HG02642 (cell line): ENCODE data around the gene PCDHGA7.
"Not testable (repeated sequence)": the region's sequence is repeated elsewhere in the genome, so short reads cannot be mapped to it uniquely, and the experiment has no call there.

Source experiments
- ATAC-seq: cut with Tn5 transposase; IDR thresholded peaks from one replicate; pipeline ENCODE4 v1.9.1; 2021; ENCODE audit warnings: mild to moderate bottlenecking; ENCODE audit not compliant: unreplicated experiment, poor library complexity

The PCDHGA7 gene

DNA sequence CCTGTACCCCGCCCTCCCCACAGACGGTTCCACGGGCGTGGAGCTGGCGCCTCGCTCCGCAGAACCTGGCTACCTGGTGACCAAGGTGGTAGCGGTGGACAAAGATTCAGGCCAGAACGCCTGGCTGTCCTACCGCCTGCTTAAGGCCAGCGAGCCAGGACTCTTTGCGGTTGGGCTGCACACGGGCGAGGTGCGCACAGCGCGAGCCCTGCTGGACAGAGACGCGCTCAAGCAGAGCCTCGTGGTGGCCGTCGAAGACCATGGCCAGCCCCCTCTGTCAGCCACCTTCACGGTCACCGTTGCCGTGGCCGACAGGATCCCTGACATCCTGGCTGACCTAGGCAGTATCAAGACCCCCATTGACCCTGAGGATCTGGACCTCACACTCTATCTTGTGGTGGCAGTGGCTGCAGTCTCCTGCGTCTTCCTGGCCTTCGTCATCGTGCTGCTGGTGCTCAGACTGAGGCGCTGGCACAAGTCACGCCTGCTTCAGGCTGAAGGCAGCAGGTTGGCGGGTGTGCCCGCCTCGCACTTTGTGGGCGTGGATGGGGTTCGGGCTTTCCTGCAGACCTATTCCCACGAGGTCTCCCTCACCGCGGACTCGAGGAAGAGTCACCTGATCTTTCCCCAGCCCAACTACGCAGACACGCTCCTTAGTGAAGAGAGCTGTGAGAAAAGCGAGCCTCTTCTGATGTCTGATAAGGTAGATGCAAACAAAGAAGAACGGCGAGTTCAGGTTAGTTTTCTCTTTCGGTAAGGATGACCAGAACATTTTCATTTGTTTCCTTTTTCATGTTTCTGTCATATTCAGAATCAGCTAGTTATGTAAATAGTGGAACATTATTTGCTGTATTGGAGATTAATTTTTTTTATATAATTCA is 16.3 kb upstream of the PCDHGA7 start:
- ATAC-seq: no peak

DNA sequence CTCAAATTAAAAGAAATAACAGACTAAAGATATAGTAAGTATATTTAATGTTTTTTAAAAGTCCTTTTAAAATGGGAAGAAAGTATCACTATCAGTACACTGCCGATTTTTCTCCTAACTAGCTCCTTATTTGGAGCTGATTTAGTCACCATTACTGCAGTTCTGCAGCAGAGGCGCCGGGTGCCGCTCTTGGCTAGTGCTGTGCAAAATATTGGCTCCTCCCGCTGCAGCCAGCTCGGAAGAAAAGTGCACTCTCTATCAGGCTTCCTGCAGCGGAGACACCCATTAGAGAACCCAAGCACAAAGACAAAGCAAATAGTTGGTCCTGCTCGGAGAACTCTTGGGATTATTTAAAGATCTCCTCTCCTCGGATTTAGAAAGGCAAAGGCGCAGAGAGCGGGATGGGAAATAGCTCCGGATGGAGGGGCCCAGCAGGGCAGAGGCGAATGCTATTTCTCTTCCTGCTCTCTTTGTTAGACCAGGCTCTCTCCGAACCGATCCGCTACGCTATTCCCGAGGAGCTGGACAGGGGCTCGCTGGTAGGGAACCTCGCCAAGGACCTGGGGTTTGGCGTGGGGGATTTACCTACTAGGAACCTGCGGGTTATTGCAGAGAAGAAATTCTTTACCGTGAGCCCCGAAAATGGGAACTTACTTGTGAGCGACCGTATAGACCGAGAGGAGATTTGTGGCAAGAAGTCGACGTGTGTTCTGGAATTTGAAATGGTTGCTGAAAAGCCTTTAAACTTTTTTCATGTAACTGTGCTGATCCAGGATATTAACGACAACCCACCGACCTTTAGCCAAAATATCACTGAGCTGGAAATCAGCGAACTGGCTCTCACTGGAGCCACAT is 12.3 kb upstream of the PCDHGA7 start, which contains the start of gene PCDHGB3:
Gene PCDHGB3, plus strand, starts transcription at position 249 of the 855 bp plus-strand sequence. Its CDS starts 153 bp downstream, at position 402.
- peak; percentile 77 for ATAC-seq

GRCh38 chr5:141371572-141372475 is 10.7 kb upstream of the PCDHGA7 start:
- no peak for ATAC-seq

GRCh38 chr5:141373673-141374317 is 8.7 kb upstream of the PCDHGA7 start, which contains the start of gene PCDHGA6:
PCDHGA6 (plus strand) TSS chr5:141373891; CDS start chr5:141374084, 193 bp downstream.
- no peak for ATAC-seq

DNA sequence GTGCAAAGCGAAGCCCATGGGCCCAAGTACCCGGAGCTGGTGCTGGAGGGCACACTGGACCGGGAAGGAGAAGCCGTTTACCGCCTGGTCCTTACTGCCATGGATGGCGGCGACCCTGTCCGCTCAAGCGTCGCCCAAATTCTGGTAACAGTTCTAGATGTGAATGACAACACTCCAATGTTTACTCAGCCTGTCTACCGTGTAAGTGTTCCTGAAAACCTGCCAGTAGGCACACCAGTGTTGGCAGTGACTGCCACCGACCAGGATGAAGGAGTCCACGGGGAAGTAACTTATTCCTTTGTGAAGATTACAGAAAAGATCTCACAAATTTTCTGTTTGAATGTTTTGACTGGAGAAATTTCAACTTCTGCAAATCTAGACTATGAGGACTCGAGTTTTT is 7.9 kb upstream of the PCDHGA7 start:
- no peak for ATAC-seq

DNA sequence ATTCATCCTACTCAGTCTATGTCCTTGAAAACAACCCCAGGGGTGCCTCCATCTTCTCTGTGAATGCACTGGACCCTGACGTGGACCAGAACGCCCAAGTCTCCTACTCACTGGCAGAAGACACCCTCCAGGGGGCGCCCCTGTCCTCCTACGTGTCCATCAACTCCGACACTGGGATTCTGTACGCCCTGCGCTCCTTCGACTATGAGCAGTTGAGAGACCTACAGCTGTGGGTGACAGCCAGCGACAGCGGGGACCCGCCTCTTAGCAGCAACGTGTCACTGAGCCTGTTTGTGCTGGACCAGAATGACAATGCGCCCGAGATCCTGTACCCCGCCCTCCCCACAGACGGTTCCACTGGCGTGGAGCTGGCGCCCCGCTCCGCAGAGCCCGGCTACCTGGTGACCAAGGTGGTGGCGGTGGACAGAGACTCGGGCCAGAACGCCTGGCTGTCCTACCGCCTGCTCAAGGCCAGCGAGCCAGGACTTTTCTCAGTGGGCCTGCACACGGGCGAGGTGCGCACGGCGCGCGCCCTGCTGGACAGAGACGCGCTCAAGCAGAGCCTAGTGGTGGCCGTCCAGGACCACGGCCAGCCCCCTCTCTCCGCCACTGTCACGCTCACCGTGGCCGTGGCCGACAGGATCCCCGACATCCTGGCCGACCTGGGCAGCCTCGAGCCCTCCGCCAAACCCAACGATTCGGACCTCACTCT is 6.9 kb upstream of the PCDHGA7 start:
- not testable (repeated sequence) for ATAC-seq

- no peak for ATAC-seq
These were observed 803 bp downstream of the PCDHGA7 start for GRCh38 chr5:141383345-141383744.

- ATAC-seq: no peak
These were observed 2.1 kb downstream of the PCDHGA7 start for GRCh38 chr5:141384471-141385267.

DNA sequence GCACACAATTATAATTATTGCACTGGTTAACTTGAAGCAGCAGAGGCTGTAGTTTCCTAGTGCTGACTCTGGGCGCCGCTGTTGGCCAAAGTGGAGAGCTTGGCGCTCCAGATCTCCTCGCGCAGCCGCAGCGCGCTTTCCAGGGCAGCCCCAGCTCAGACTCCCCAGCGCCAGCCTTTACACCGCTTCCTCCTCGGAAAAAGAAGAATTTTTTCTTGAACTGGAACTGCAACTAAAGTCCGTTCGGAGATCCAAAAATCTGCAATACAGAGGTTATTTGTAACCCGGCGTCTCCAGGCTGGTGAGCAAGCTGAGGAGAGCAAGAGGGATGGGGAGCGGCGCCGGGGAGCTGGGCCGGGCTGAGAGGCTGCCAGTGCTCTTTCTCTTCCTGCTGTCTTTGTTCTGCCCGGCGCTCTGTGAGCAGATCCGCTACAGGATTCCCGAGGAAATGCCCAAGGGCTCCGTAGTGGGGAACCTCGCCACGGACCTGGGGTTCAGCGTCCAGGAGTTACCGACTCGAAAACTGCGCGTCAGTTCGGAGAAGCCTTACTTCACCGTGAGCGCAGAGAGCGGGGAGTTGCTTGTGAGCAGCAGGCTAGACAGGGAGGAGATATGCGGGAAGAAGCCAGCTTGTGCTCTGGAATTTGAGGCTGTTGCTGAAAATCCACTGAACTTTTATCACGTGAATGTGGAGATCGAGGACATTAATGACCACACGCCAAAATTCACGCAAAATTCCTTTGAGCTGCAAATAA is 5.2 kb downstream of the PCDHGA7 start, which contains the start of gene PCDHGB4:
Gene PCDHGB4, plus strand, starts transcription at position 142 of the 755 bp plus-strand sequence. Its CDS starts 187 bp downstream, at position 329.
- ATAC-seq: not testable (repeated sequence)

DNA sequence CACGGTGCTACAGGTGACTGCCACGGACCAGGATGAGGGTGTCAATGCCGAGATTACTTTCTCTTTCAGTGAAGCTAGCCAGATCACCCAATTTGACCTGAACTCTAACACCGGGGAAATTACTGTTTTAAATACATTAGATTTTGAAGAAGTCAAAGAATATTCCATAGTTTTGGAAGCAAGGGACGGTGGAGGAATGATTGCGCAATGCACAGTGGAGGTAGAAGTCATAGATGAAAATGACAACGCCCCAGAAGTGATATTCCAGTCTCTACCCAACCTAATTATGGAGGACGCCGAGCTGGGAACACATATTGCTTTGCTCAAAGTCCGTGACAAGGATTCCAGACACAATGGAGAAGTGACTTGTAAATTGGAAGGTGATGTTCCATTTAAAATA is 6.1 kb downstream of the PCDHGA7 start:
- no peak for ATAC-seq

- ATAC-seq: no peak
These were observed 6.9 kb downstream of the PCDHGA7 start for GRCh38 chr5:141389153-141390042.

- no peak for ATAC-seq
These were observed 10.1 kb downstream of the PCDHGA7 start, which contains the start of gene PCDHGA8 for GRCh38 chr5:141392429-141393198. PCDHGA8 (plus strand) TSS chr5:141392633; CDS start chr5:141392814, 181 bp downstream.

GRCh38 chr5:141393267-141393666 is 10.7 kb downstream of the PCDHGA7 start:
- ATAC-seq: no peak

- ATAC-seq: not testable (repeated sequence)
These were observed 12.1 kb downstream of the PCDHGA7 start for GRCh38 chr5:141394401-141395187.
